ENCODE results near the gene COQ10B.

Gene COQ10B

GRCh38 chr2:197500503-197501131 lies 47.3 kb downstream of the COQ10B start:
- no peak for DNase-seq (ENCODE audit: low read depth, low spot score)

- no peak for DNase-seq (ENCODE audit: low read depth, low spot score)
These were observed 48.8 kb downstream of the COQ10B start for GRCh38 chr2:197502201-197502600.

- DNase-seq (ENCODE audit: low read depth, low spot score), result no peak
These were observed 49.3 kb downstream of the COQ10B start for GRCh38 chr2:197502685-197503084.

- no peak for DNase-seq (ENCODE audit: low read depth, low spot score)
These were observed 50.6 kb downstream of the COQ10B start for GRCh38 chr2:197504000-197504399.

- no peak for DNase-seq (ENCODE audit: low read depth, low spot score)
These were observed 51.2 kb downstream of the COQ10B start for GRCh38 chr2:197504512-197504911.

GRCh38 chr2:197506658-197507057 lies 53.3 kb downstream of the COQ10B start:
- no peak for DNase-seq (ENCODE audit: low read depth, low spot score)

- no peak for DNase-seq (ENCODE audit: low read depth, low spot score)
These were observed 60.6 kb downstream of the COQ10B start for GRCh38 chr2:197513915-197514314.

- no peak for DNase-seq (ENCODE audit: low read depth, low spot score)
These were observed 61.4 kb downstream of the COQ10B start for GRCh38 chr2:197514754-197515153.

- peak; percentile 16 for DNase-seq (ENCODE audit: low read depth, low spot score)
These were observed 62.0 kb downstream of the COQ10B start for GRCh38 chr2:197515315-197515738.

GRCh38 chr2:197515739-197516392 lies 62.5 kb downstream of the COQ10B start, which contains the start of gene MOB4:
Gene MOB4 (plus strand): TSS chr2:197516066. CDS start chr2:197516087, 21 bp downstream.
- DNase-seq (ENCODE audit: low read depth, low spot score), result peak; percentile 84

- DNase-seq (ENCODE audit: low read depth, low spot score), result no peak
These were observed 63.0 kb downstream of the COQ10B start for GRCh38 chr2:197516393-197516761.

GRCh38 chr2:197517150-197517549 lies 63.8 kb downstream of the COQ10B start:
- no peak for DNase-seq (ENCODE audit: low read depth, low spot score)

Data from brain pericyte (primary cell).